Skeletal muscle tissue (tissue), 4 donors: ENCODE results near the gene NTNG1. TPM values are rescaled to one million over a fixed set of nuclear protein-coding genes. Genes with fewer than 3 reads are reported as not detected.
"Not testable (repeated sequence)": the region's sequence is repeated elsewhere in the genome, so short reads cannot be mapped to it uniquely, and the experiment has no call there.

Experiments used
- H3K27ac ChIP-seq: one replicate; pipeline ENCODE4 v1.7.0; 2013; ENCODE audit warnings: mild to moderate bottlenecking, low read depth, low read length, inconsistent platforms
- H3K27me3 ChIP-seq, 3 donors: one replicate each; pipeline ENCODE4 v1.7.0; 2013; ENCODE audit warnings: low read length in 3 of 3; ENCODE audit not compliant: control insufficient read depth in 3 of 3, insufficient read depth in 3 of 3
- H3K36me3 ChIP-seq, 3 donors: one replicate each; pipeline ENCODE4 v1.7.0; 2013; ENCODE audit warnings: low read length in 3 of 3; ENCODE audit not compliant: control insufficient read depth in 3 of 3, insufficient read depth in 3 of 3
- H3K4me1 ChIP-seq, 3 donors: one replicate each; pipeline ENCODE4 v1.7.0; 2013; ENCODE audit warnings: low read length in 3 of 3, mild to moderate bottlenecking in 3 of 3; ENCODE audit not compliant: control insufficient read depth in 3 of 3, insufficient read depth in 3 of 3
- H3K4me3 ChIP-seq, 3 donors: one replicate each; pipeline ENCODE4 v1.7.0; 2013; ENCODE audit warnings: low read length in 3 of 3
- H3K9ac ChIP-seq, 3 donors: one replicate each; pipeline ENCODE4 v1.7.0; 2013; ENCODE audit warnings: low read length in 3 of 3, mild to moderate bottlenecking in 3 of 3, moderate library complexity in 2 of 3, low read depth in 1 of 3
- H3K9me3 ChIP-seq, 3 donors: one replicate each; pipeline ENCODE4 v1.7.0; 2013; ENCODE audit warnings: low read length in 3 of 3; ENCODE audit not compliant: control insufficient read depth in 3 of 3
- total RNA-seq: library from RNA; depleted of rRNA; stranded (reverse); fragments of >200 nt; gene quantifications from one replicate; pipeline ENCODE4 v1.2.3, GENCODE V29; 2014
- donor health status: Osteomylitis.

The NTNG1 gene
- total RNA-seq, result 8.4 TPM

DNA sequence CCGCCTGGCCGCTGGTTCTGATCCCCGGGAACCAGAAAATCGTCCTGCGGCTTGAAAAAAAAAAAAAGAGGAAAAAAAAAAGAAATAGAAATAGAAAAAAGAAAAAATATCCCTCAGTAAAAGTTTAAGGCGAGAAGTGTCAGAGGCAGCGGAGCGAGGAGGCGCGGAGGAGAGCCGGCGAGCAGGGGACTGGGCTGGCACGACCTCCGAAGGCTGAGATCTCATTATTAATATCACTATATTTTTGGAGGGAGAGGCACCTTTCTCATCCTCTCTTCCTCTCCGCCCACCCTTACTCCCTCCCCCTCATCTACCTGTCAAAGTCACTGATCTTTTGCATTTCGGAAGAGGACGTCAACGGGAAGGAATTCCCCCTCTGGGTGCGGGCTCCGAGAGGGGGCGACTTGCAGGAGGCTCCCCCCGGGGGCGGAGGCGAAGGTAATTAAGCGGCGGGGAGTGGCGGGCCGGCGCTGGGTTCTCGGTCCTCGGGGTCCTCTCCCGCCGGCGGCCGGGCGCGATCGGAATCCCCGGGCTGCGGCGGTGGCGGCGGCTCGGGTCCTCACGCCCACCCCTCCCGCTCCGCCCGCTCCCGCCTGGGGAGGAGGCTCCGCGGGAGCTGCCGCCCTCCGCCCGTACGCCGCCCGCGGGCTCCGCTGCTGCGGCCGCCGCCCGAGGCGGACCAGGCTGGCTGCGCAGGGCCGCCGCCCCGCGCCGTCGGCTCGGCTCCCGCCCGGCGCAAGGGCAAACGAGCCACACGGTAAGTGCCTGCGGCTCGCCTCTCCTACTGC, at the start of gene NTNG1:
NTNG1 (plus strand) TSS at position 337 of the 788 bp plus-strand sequence.
- Histone ChIP-seq H3K9ac (peak within 1 kb of the TSS in 2 of 3 donors; percentile 20 to 50), H3K4me1 (peaks cover 9 to 13% (median 9%) of the 10 kb centered on the region in 3 donors), H3K9me3 (no peaks in the 10 kb centered on the region), H3K27me3 (peaks cover 19 to 33% (median 22%) of the 10 kb centered on the region in 3 donors), H3K4me3 (peak within 1 kb of the TSS; percentile 58 to 70 (median 58)), H3K27ac (no peak within 1 kb of the TSS), H3K36me3 (no peaks in the 10 kb centered on the region)

DNA sequence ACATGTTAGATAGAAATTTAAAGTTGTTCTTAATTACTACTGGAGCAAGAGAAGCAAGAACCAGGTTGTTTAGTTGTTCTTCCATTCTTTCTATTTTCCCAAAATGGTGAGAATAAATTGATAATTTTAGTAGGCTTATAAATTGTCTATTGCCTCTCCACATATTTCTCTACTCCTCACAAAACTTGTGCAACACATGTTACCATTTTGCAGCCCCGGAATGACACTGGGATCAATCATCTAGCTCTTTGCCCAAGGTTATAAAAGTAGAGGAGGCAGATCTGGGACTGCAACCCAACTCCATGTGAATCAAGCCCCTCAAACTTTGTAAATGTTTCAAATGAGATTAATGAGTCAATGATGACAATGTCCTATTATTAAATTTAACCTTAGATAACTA, 49.4 kb upstream of the NTNG1 start:
- Histone ChIP-seq H3K9ac (no peak overlapping the region), H3K9me3 (no peaks in the 10 kb centered on the region), H3K4me3 (no peak overlapping the region), H3K36me3 (no peaks in the 10 kb centered on the region), H3K27me3 (no peaks in the 10 kb centered on the region), H3K27ac (no peak overlapping the region), H3K4me1 (no peaks in the 10 kb centered on the region)

DNA sequence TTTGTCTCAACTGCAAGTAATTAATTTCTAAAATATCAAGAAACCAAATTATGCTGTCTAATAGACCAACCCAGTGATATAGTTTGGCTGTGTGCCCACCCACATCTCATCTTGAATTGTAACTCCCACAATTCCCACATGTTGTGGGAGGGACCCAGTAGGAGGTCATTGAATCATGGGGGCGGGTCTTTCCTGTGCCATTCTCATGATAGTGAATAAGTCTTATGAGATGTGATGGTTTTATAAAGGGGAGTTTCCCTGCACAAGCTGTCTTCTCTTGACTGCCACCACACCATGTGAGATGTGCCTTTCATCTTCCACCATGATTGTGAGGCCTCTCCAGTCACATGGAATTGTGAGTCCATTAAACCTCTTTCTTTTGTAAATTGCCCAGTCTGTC, 47.4 kb upstream of the NTNG1 start:
- not testable (repeated sequence) for H3K36me3 ChIP-seq, H3K4me1 ChIP-seq, H3K27me3 ChIP-seq, H3K4me3 ChIP-seq, H3K9ac ChIP-seq, H3K9me3 ChIP-seq, H3K27ac ChIP-seq

DNA sequence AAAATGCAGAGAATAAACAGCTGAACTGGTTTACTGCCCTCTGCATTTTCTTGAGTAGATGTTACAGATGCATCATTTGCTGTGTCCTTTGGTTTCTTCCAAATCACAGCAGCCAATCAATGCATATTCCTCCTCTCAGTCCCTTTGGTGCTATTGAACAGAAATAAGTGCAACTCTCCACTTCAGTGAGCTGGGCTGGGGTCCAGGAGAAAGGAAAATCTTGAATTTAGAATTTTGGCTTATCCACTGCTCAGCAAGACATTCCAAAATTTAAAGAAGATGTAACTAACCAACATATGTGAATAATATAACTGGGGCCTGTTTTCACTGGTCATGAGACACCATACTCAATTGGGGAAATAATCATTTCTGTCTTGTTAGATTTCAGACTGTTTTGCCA, 45.2 kb upstream of the NTNG1 start:
- no peak overlapping the region for H3K27ac ChIP-seq
- H3K9ac ChIP-seq, result no peak overlapping the region
- no peaks in the 10 kb centered on the region for H3K4me1 ChIP-seq
- no peaks in the 10 kb centered on the region for H3K36me3 ChIP-seq
- no peaks in the 10 kb centered on the region for H3K27me3 ChIP-seq
- no peak overlapping the region for H3K4me3 ChIP-seq
- H3K9me3 ChIP-seq, result no peaks in the 10 kb centered on the region

DNA sequence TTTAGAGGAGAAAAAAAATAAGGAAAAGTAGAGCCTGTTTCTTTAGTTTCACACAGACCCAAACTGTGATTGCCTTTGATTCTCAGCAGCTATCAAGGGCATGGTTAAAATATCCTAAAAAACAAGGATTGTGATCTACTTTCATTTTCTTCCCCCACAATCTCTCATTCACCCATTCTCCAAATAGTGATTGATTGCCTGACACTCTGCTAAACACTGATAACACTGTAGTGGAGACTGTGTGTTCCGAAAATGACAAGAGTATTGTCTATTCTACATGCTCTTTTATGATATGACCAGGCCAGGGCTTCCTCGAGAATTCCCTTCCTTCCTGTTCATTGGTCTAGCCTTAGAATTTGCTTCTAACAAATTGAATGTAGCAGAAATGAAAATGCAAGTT, 44.1 kb upstream of the NTNG1 start:
- H3K27me3 ChIP-seq, result no peaks in the 10 kb centered on the region
- no peak overlapping the region for H3K4me3 ChIP-seq
- H3K9me3 ChIP-seq, result no peaks in the 10 kb centered on the region
- no peaks in the 10 kb centered on the region for H3K4me1 ChIP-seq
- no peaks in the 10 kb centered on the region for H3K36me3 ChIP-seq
- no peak overlapping the region for H3K9ac ChIP-seq
- H3K27ac ChIP-seq, result no peak overlapping the region

DNA sequence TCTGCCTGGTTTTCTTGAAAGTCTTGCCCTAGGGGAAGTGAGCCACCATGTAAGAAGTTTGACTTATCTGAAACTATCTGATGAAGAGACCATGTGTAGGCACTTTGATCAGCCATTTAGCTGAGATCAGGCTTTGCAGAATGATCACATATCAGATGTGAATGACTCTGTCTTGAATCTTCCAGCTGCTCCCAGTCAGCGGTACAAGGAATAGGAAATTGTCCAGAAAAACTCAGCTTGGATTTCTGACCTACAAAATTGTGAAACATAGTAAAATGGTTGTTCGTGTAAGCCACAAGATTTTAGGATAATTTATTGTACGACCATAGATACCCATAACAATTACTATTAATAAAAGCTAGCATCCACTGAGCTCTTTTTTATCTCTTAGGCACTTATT, 41.9 kb upstream of the NTNG1 start:
- Histone ChIP-seq H3K27ac (no peak overlapping the region), H3K4me3 (no peak overlapping the region), H3K36me3 (no peaks in the 10 kb centered on the region), H3K4me1 (no peaks in the 10 kb centered on the region), H3K27me3 (no peaks in the 10 kb centered on the region), H3K9me3 (no peaks in the 10 kb centered on the region), H3K9ac (no peak overlapping the region)

DNA sequence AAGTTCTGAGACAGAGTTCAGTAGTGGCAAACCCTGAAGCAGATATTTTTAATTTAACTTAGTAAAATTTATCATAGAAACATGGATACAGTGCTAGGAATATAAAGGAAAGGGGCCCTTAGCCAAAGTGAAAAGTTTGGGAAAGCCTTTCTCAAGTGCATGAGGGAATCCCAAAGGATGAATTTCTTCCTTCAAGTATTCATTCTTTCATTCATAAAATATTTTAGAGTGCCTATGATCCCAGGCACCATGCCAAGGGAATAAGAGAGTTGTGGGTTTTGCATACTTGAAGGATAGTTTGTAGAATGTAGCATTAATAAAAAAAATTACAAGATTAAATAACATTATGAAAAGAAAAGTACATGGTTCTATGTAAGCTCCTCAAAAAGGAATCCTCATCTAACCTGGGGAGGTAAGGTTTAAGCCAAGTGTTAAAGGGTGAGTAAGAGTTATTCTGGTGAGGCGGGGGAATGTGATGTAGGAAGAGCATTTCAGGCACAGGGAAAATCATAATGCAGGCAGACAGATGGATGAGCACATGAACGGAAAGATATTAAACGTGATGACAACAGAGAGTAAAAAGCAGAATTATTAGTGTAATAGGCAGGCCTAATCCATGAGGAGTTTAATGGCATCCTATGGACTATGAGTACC, 40.4 kb upstream of the NTNG1 start:
- Histone ChIP-seq H3K27me3 (no peaks in the 10 kb centered on the region), H3K9me3 (no peaks in the 10 kb centered on the region), H3K4me1 (no peaks in the 10 kb centered on the region), H3K36me3 (no peaks in the 10 kb centered on the region), H3K4me3 (no peak overlapping the region), H3K27ac (no peak overlapping the region), H3K9ac (no peak overlapping the region)

DNA sequence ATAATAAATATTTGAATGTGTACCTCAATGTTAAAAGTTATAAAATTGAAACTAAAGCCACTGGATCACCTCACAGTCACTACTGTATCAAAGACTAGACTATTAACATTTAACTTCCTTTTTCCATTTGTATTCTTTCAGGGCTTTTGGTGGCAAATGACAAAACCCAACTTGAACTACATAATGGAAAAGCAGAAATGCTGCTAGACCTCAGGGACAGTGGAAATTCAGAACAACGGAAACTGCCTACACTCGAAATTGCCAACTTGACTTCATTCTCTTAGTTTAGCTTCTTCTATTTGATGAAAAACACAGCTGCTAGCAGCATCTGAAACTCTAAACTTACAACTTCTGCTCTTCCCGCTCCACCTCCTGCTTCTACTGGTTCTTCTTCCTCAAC, 34.9 kb upstream of the NTNG1 start:
- no peak overlapping the region for H3K27ac ChIP-seq
- H3K4me3 ChIP-seq, result no peak overlapping the region
- H3K9me3 ChIP-seq, result no peaks in the 10 kb centered on the region

DNA sequence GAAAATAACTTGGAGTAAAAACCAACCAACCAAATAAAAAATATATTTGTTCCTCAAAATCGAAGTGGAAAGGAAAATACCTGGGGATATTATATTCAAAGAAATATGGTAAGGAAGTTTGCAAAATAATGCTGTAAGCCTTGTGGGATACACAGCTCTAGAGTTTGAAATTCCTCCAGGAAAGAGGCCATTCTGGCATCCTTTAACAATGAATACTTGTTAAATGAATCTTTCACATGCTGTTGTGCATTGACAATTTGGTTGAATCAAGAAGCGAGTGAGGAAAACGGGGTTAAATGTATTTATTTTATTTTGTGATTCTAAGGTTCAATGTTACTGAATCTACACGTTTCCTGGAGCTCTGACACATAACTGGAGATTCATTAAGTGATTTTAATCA, 30.5 kb upstream of the NTNG1 start:
- H3K4me3 ChIP-seq, result no peak overlapping the region
- H3K9me3 ChIP-seq, result no peaks in the 10 kb centered on the region
- no peaks in the 10 kb centered on the region for H3K36me3 ChIP-seq
- H3K27me3 ChIP-seq, result no peaks in the 10 kb centered on the region
- no peak overlapping the region for H3K9ac ChIP-seq
- H3K27ac ChIP-seq, result no peak overlapping the region
- H3K4me1 ChIP-seq, result no peaks in the 10 kb centered on the region

More for the DNA sequence above, 34.9 kb upstream of the NTNG1 start:
- Histone ChIP-seq H3K9ac (no peak overlapping the region), H3K36me3 (no peaks in the 10 kb centered on the region), H3K27me3 (no peaks in the 10 kb centered on the region), H3K4me1 (no peaks in the 10 kb centered on the region)

DNA sequence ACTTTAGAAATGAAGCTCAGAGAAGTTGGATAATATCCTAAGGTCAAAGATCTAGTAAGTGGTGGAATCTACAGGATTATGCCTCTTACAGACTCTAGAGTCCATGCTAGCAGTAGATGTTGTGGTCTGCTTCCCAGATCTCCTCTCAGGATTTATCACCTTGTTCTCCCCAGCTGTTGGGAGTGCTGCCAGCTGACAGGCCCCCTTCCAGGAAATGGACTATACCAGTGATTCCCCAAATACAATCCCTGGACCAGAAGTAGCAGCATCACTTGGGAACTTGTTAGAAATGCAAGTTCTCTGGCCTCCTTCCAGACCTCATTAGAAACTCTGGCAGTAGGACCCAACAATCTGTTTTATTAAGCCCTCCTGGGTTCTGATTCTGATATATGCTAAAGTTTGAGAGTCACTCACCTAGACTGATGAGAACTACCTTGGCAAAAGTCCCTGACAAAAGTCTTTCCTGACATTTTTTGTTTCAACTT, 24.5 kb upstream of the NTNG1 start:
- Histone ChIP-seq H3K4me1 (no peaks in the 10 kb centered on the region), H3K9me3 (no peaks in the 10 kb centered on the region), H3K4me3 (no peak overlapping the region), H3K9ac (no peak overlapping the region), H3K36me3 (no peaks in the 10 kb centered on the region), H3K27ac (no peak overlapping the region), H3K27me3 (no peaks in the 10 kb centered on the region)
